Breast epithelium (tissue), 3 donors: ENCODE results near the gene REEP1.

ENCODE experiments used
- POLR2A ChIP-seq: fragments of 450-650 bp; IDR thresholded peaks from one replicate; pipeline ENCODE4 v1.6.1; 2016; ENCODE audit warnings: antibody characterized with exemption, mild to moderate bottlenecking, moderate library complexity
- TF ChIP-seq, protein P1 (sequence below), 3 donors: fragments of 450-650 bp; IDR thresholded peaks; one replicate each; pipeline ENCODE4 v1.5.1; 2016 to 2017; ENCODE audit warnings: antibody characterized with exemption in 3 of 3, mild to moderate bottlenecking in 3 of 3, moderate library complexity in 3 of 3

DNA sequence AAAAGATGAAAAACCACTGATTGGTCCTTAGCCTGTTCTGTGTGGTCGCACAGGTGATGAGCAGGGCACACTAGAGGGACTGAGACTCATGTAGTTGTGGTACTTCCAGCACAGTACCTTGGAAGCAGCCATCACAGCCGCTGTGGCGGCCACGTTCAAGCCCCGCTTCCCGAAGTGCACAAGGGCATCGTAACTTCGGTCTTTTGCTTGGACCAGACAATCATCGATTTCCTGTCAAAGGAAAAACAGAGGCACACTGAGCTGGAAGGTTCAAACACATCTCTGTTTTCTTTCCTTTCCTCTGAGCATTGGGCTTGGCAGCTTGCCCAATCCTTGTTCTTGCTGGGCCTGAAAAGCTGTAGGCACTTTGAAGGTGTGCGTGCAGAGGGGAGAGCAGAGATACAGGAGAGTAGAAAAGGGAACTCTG, 85.6 kb downstream of the REEP1 start:
- TF ChIP-seq, protein P1, sequence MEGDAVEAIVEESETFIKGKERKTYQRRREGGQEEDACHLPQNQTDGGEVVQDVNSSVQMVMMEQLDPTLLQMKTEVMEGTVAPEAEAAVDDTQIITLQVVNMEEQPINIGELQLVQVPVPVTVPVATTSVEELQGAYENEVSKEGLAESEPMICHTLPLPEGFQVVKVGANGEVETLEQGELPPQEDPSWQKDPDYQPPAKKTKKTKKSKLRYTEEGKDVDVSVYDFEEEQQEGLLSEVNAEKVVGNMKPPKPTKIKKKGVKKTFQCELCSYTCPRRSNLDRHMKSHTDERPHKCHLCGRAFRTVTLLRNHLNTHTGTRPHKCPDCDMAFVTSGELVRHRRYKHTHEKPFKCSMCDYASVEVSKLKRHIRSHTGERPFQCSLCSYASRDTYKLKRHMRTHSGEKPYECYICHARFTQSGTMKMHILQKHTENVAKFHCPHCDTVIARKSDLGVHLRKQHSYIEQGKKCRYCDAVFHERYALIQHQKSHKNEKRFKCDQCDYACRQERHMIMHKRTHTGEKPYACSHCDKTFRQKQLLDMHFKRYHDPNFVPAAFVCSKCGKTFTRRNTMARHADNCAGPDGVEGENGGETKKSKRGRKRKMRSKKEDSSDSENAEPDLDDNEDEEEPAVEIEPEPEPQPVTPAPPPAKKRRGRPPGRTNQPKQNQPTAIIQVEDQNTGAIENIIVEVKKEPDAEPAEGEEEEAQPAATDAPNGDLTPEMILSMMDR (IDR thresholded peaks at IDR 0.05) = no peak
- no peak for TF ChIP-seq POLR2A
